CD4-positive, alpha-beta T cell treated with Interleukin-12 subunit alpha and Interleukin-12 subunit beta, for 1 hour (primary cell): ENCODE results near the gene UBC.
"Not testable (repeated sequence)": the region's sequence is repeated elsewhere in the genome, so short reads cannot be mapped to it uniquely, and the experiment has no call there.

Source experiments
- DNase-seq: peaks from one replicate; pipeline ENCODE4 v3.0.0-alpha.2; 2020

The UBC gene

DNA sequence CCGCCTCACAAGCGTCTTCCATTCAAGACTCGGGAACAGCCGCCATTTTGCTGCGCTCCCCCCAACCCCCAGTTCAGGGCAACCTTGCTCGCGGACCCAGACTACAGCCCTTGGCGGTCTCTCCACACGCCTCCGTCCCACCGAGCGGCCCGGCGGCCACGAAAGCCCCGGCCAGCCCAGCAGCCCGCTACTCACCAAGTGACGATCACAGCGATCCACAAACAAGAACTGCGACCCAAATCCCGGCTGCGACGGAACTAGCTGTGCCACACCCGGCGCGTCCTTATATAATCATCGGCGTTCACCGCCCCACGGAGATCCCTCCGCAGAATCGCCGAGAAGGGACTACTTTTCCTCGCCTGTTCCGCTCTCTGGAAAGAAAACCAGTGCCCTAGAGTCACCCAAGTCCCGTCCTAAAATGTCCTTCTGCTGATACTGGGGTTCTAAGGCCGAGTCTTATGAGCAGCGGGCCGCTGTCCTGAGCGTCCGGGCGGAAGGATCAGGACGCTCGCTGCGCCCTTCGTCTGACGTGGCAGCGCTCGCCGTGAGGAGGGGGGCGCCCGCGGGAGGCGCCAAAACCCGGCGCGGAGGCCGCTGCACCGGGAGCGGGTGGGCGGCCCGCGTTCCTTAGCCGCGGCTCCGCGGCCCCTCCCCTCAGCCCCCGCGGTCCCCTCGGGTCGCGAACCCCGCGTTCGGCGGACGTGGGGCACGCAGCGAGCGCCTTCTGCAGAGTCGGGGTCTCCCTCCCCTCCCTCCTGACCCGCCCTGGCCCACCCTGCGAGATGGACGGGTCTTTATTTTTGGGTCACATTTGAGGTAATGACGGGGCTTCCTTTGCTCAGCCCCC, at the start of gene UBC:
UBC (minus strand) TSS at position 259 of the 847 bp plus-strand sequence. CDS start 879 bp downstream, outside the sequence.
- peak; percentile 93 for DNase-seq

DNA sequence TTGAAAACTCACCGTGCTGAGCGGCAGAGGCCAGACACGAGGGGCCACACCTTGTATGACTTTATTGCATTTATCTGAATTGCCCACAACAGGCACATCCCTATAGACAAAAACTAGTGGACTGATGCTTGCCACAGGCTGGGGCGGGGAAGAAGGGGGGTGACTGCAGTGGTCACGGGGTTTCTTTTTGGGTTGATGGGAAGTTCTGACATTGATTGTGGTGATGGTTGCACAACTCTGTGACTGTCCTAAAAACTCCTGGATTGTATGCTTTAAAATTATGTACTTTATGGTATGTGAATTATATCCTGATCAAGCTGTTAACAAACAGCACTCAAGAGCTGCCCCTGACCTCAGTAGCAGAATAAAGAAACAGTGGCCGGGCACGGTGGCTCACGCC, 48.8 kb upstream of the UBC start:
- no peak for DNase-seq

DNA sequence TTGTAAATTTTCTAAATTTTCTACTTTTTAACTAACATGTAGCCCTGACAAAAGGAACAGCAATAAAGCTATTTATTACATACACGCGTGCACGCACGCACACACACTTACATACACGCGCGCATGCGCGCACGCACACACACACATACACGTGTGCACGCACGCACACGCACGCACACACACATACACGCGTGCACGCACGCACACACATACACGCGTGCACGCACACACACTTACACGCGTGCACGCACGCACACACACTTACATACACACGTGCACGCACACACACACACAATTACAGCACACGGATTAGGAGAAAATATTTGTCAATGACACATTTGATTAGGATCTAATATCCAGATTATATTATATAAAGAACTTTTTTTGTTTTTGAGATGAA, 46.6 kb upstream of the UBC start:
- DNase-seq, result no peak

DNA sequence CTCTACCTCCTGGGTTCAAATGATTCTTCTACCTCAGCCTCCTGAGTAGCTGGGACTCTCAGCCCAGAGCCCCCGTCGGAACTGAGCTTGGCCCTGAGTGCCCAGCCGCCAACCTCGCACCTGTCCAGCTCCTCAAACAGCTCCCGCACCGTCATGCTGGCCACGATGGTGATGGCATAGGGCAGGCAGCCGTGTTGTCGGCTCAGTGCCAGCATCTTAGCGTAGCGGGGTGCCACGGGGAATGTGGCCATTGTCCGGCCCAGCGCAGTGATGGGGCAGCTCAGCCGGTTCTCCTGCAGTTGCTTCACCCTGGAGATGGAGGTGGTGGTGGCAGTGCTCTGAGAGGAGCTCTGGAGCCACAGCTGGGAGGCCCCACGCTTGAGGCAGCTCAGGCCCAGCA, 42.1 kb upstream of the UBC start:
- no peak for DNase-seq

DNA sequence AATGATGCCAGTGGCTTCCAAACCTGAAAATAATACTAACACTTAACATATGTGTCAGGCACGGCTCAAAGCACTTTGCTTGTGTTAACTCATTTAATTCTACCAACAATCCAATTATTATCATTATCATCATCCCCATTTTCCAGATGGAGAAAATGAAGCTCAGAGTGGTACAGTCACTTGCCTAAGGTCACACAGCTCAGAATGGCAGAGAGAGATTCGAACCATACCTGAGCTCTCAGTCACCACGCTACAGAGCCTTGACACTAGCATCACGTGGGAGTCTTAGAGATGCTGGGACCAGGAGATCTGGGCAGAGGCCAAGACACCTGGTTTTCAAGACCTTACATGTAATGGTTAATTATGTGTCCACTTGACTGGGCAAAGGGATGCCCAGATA, 40.3 kb upstream of the UBC start:
- no peak for DNase-seq

DNA sequence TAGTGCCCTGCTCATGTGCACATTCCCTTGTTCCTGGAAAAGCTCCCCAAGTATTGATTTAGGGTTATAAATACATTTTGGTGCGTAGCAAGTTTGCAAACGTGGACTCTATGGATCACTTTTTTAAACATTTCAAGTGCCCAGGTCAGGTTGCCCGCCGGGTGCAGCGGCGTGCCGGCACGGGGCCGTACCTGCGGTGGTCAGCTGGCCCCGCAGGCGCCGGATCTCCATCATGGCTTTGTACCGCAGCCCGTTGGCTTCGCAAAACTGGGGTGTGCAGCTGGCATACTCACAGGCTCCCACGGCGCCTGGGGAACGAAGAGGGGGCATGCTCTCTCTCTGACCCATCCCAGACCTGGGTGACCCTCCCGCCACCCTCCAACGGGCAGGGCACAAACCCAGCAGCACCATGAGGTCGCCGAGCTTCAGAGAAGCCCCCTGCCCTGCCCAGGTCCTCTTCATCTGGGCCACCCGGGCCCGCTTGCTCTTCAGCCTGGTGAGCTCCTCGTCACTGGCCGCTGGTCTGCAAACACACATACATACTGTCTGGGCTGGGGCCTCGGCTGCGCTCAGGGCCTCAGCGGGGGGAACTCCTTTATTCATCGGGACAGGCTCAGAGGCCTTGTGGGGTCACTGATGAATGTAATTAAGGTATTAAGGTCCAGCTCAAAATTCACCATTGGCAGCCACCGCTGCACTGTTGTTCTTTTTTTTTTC, 39.4 kb upstream of the UBC start:
- DNase-seq, result no peak

DNA sequence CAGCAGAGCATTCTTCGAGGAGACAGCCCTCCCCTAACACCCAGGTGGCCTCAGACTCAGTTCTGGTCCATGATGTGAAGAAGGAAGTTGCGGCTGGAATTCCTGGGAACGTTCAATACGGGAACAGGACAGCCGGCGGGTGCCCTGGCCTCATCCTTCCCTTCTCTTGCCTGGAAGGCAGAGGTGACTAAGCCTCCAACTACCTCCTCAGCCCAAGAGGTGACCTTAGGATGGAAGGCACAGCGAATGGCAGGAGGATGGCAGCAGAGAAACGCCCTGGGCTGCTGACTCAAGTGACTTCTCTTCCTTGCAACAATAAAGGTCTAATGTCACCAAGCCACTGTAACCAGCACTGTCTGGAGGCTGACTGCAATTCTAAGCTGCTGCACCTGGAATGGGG, 38.4 kb upstream of the UBC start:
- no peak for DNase-seq

DNA sequence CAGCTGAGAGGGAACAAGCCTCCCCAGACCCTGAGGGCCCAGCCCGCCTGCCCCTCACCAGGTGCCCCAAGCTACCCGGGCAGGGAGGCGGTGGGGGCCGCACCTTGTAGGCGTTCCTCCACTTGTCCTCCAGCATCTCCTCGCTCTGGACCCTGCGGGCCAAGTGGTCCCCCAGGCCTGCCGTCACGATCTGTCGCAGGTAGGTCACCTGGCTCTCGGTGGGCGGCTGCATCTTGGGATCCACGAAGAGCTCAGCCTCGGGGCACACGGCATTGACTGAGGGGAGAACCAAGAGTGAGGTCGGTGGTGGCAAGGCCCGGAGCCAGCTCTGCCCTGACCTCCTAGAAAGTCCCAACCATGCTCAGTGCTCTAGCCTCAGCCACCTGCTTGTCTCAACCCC, 37.8 kb upstream of the UBC start:
- no peak for DNase-seq

DNA sequence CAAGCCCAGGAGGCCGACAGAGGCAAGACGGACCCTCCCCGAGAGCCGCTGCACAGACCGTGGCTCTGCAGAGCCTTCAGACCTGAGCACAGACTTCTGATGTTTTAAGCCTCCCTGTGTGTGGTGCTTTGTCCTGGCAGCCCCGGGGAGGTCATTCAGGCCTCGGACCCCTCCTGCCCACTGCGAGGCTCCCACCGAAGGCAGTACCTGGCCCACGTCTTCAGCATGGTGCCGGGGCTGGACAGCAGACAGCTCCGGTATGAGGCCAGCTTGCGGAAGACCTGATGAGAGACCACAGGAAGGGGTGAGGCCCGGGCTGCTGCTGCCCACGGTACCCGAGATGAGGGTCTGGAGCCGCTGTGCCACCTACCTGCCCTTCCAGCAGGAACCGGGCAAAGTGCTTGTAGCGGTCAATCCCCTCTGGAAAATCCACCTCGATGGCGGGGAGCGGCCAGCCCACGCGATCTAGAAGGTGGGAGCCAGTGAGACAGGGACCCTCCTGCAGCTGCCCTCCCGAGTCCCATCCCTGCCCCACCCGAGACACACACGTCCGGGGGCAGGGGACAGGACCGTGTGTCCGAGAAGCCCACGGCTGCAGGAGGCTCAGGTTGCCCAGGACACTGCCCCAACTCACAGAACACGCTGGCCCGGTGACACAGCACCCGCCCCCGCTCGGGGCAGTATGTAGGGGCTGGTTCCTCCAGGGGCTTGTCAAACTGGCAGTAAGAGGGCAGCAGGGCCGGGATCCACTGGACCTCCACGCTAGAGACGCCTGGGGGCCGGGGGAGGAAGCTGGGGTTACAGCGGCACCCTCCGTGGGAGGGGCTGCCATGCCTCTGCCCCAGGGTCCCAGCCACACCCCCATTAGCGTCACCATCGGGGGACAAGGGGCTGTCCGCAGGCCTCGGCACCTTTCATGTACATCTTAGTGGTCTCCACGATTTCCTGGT, 35.6 kb upstream of the UBC start:
- DNase-seq, result no peak

DNA sequence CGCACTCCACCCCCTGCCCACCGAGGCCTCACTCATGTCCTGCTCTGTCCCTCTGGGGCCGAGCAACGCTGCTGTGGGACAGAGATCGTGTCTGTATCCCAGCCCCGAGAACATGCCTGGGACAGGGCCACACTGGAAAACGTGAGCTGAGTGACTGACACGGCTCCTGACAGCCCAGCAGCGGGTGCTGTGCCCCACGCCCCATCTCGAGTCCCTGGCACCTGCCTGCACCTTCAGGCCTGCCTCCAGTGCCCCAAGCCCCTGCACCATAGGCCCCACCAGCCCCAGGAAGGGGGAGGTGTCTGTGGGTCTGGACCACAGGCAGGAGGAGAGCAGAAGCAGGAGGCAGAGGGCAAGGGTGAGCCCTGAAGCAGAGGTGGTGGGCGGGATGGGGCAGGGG, 34.6 kb upstream of the UBC start:
- DNase-seq, result no peak

DNA sequence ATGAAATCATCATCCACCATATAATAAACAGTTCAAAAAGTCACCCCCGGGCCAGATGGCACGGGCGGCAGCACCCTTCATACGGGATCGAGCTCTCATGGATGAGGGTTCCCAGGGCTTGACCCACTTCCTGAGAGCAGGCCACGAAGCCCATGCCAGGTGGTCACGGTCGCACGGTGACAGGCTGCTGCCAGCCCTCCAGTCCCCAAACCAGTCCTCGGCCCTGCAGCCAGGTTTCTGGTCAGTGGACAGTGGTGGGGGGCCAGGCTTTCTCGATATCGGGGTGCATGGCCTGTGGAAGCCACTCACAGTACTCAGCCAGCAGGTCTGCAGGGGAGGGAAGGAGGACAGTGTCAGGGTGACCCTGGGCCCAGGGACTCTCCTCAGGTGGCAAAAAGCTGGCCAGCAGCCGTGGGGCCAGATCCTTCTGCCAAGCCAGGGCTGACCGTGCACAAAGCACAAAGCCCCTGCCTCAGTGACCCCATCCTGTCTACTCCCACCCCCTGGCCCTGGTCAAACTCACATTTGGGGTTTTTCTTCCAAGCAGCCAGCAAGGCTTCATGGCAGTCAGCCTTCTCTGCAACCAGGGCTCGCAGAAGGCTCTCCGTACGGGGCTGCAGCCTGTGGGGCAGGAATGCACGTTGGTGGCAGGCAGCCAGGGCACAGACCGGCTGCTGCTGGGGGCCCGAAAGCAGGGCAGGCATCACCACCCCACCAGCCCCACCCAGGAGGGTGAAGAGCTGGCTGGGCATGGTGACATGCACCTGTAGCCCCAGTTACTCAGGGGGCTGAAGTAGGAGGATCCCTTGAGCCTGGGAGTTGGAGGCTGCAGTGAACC, 33.3 kb upstream of the UBC start:
- DNase-seq, result no peak

DNA sequence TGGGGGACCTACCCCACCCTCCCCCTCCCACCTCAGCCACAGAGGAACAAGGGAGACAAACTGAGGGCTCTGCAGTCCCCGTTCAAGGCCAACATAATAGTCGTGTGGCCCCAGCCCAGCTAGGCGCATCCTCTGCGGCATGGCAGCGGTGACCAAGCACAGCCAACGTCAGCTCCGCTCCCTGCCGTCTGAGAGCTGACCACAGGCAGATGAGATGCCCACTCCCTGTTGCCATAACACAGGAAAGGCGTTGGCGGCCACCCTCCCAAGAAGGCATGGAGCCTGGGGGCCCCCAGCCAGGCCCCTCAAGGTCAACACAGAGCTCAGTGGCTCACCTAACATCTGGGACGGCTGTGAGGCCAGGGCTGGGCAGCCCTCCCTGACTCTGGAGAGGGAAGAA, 32.6 kb upstream of the UBC start:
- no peak for DNase-seq

DNA sequence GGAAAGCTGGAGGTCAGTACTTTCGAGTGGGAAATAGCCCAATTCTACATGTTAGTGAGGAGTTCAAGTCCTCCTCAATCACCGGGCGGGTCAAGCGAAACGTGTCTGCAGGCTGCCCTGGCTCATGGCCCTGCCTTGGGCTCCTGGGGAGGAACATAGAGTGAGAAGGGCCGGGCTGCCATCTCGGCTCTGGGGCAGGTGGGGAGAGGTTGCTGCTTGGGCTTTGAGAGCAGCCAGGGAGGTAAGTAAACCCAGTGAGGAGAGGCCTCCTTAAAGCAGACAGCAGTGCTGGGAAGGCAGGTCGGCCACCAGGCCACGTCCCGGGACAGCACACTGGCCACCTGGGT, 32.0 kb upstream of the UBC start:
- no peak for DNase-seq

DNA sequence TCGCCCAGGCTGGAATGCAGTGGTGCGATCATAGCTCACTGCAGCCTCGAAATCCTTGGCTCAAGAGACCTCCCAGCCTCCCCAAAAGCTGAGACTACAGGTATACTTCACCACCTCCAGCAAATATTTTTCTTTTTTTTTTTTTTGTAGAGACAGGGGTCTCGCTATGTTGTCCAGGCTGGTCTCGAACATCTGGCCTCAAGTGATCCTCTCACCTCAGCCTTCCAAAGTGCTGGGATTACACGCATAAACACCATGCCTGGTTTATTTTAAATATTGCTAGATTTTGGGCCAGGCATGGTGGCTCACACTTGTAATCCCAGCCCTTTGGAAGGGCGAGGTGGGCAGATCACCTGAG, 26.7 kb upstream of the UBC start:
- no peak for DNase-seq

DNA sequence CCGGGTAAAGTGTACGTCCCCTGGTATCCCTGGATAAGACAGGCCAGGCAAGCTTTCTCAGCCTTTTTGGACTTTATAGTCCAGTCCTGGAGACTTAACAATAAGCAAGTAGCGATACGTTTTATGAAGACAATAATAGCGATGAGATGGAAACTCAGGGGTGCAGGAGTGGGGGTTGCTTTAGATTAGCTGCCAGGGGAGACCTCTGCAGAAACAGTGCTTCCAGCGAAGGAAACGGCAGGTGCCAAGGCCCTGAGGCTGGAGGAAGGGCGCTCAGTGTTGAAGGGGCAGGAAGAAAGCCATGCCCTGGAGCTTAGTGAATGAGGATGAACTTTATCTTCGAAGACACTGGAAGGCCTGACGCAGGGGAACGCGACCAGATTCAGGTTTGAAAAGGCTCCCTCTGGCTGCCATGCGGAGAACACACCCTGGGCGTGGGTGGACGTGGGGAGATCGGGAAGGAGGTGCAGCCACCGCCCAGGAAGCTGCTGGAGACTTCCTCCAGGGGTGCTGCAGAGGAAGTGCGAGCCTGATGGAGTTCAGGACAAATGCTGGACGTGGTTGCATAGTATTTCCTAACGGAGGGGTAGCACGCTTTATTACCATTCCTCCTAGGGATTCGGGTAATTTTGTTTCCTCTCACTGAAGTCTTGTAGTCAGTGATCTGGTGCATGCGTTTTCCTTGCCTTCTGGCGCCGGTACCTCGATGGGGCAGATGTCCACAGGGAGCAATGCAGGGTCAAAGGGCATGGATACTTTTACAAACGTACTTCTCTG, 26.1 kb upstream of the UBC start:
- DNase-seq, result peak; percentile 82

DNA sequence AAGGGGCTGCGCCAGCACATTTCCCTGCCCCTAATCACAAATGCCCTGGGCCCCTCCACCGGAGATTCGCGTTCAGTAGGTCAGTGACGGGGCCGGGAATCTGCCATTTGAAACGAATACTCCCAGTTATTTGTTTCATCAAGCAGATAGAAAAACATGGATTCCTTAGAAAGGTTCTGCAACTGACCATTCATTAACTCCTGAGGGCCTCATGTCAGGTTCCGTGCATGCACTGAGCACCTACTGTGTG, 25.6 kb upstream of the UBC start:
- DNase-seq, result no peak

DNA sequence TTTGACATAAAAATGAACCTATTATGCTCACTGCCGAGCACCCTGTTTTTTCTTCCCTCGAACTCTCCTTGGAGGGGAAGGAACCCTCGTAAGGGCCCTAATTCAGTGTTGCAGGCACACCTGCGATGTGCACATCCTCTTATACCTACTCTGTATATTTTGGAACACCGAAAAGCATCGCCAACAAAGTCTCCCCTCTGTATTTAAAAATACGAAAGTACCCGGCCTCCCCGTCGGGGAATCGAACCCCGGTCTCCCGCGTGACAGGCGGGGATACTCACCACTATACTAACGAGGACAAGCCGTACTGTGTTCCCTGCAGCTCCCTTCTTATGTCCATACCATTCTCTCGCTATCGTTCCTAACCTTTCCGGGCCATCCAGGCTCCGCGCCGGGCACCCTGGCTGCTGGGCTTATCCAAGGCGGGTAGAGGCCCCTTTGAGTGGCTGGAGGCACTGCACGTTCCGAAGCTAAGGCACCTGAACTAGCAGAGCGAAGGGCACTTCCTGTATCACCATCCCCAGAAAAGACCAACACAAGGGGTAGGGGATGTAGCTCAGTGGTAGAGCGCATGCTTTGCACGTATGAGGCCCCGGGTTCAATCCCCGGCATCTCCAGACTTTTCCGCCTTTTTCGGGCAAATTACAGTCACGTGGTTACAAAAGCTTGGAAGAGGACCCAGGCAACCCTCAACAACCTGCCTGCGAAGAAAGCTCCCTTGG, 25.1 kb upstream of the UBC start:
- DNase-seq, result peak; percentile 91

DNA sequence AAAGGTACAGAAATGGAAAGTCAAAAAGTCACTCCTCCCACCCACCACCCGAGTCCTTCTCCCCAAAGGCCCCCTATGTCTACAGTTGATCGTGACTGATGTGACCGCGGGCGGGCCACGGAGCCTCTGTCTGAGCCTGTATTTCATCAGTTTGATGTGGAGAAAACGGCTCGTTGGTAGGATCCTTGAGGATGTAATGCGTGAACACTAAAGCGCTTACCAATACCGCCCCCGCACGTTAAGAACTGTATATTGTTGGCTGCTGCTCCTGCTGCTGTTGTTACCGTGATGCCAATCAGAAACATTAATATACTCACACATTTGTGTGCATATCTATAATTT, 24.6 kb upstream of the UBC start:
- peak; percentile 77 for DNase-seq

DNA sequence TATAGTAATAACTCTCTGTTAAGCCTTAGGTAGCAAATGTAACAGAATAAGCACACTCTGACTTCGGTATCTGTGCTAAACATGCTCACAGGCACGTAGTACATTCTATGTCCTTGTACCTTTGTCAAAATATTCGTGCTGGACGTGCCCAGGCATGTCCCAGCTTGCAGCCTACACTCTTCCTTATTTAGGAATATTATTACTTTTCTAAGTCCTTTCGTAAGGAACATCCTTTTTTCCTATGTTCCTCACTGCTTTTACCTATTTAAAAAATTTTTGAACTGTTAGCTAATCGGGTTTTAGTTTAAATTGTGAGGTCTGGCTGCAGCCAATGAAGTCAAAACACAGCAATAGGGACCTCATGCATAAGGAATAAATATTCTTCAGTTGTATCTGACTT, 24.1 kb upstream of the UBC start:
- DNase-seq, result no peak

DNA sequence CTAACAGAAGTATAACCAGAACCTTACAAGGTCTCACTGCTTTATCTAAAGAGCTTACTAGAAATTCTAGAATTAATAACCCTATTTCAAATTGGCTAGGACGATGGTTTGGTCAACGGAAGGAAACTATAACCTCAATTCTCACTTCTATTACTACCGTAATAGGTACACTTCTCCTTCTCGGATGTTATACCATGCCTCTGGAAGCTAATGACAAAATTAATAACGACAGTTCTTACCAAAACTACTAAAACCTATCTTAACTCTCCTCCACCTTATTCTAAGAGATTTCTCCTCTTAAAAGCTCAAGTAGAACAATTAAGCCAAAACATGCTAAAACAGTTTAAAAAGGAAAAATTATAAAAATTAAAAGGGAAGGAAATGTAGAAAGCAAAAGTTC, 23.7 kb upstream of the UBC start:
- no peak for DNase-seq

DNA sequence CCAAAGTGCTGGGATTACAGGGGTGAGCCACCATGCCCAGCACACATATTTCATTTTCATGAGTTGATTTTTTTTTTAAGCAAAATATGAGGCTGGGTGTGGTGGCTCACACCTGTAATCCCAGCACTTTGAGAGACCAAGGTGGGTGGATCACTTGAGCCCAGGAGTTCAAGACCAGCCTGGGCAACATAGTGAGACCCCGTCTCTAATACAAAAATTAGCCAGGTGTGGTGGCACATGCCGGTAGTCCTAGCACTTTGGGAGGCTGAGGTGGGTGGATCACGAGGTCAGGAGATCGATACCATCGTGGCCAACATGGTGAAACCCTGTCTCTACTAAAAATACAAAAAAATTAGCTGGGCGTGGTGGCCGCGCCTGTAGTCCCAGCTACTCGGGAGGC, 17.1 kb upstream of the UBC start:
- not testable (repeated sequence) for DNase-seq

DNA sequence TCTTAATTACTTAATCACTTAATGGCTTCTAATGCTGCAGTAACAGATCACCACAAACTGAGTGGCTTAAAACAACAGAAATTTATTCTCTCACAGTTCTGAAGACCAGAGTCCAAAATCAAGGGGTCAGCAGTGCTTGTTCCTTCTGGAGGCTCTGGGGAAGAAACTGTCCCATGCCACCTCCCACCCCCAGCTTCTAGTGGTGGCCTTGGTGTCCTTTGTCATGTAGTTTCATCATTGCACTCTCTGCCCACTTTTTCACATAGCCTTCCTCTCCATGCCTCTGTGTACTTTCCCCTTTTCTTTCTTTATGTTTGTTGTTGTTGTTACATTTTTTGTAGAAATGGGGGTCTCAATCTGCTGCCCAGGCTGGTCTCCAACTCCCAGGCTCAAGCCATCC, 16.1 kb upstream of the UBC start:
- DNase-seq, result no peak
